ENCODE data around the gene RAP1GAP2. TPM values are rescaled to one million over a fixed set of nuclear protein-coding genes. Genes with fewer than 3 reads are reported as not detected.
"Not testable (repeated sequence)": the region's sequence is repeated elsewhere in the genome, so short reads cannot be mapped to it uniquely, and the experiment has no call there.

The RAP1GAP2 gene
- total and polyA plus RNA-seq, 7 experiments from 2014 or later, result 0.54 to 95.6 (median 2.6) TPM

- peak; percentile 1 for ATAC-seq
These were observed 17.8 kb downstream of the RAP1GAP2 start for GRCh38 chr17:2814049-2814448.

DNA sequence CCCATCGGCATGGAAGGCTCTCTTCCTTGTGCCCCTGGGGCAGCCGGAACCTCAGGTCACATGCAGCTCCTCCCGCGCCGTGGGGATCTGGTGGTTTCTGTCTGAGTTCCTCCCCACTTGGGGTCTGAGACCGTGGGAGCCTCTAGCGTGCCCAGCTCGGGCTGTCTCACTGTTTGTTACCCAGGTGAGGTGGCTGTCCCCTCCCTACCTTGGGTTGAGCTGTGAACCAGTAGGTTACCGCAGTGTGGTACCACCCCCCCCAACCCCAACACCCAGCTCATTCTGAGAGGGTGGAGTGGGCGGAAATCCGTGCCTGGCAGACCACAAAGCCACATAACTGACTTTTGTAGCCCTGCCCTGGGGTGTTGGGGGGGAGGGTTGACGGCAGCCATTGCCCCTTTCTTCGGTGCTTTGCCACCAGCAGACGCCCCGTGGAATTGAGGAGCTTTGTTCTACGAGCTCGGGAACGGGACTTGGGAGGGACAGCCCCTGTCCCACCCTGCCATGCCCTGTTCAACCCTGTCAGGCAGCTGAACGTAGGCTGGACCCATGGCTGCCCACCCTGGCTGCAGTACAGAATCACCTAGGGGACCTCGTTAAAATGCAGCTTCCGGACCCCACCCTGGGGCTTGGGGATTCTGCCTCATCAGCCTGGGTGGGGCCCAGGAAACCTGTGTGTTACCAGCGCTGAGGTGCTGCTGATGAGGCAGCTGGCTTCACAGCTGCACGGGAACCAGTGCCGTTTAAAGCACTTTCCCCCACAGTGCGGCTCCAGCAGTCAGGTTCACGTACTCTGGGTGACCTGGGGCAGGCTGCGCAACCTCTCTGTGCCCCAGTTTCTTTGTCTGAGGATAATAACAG, 18.5 kb downstream of the RAP1GAP2 start:
- intact Hi-C loops (cut with micrococcal nuclease), result loop anchor here (1.0 to 10.0 kb wide), 7 partner anchors 14 to 221 kb away; partner anchors contain the start of genes PAFAH1B1 (in 2 of the 2), RAP1GAP2 (in 2 of the 2) and CLUH (in 1 of the 2)
- Histone ChIP-seq H3K4me1 (ENCODE audit: control insufficient read depth in 2 of 2, insufficient read depth in 2 of 2, low read length in 2 of 2) (peaks cover 20 to 21% of the 10 kb centered on the region in 2 donors), H3K4me3 (ENCODE audit: low read length) (peak overlapping the region; percentile 66), H3K36me3 (ENCODE audit: control insufficient read depth in 2 of 3, insufficient read depth in 3 of 3, low read length in 3 of 3) (no peaks in the 10 kb centered on the region), H3K9me3 (ENCODE audit: control insufficient read depth in 2 of 3, low read length in 3 of 3) (no peaks in the 10 kb centered on the region), H3K27ac (ENCODE audit: low read depth, low read length) (peak overlapping the region; percentile 52), H3K27me3 (ENCODE audit: control insufficient read depth in 2 of 2, insufficient read depth in 2 of 2, low read length in 2 of 2) (no peaks in the 10 kb centered on the region)
- H3K4me1 Mint-ChIP-seq, result peaks cover 4 to 41% (median 35%) of the 10 kb centered on the region in 7 donors
- DNase-seq (peak; percentile 68 to 98 (median 98)), ATAC-seq (peak; percentile 91)
- H3K36me3 Mint-ChIP-seq, result no peaks in the 10 kb centered on the region
- peak overlapping the region; percentile 34 to 95 (median 88) for H3K27ac Mint-ChIP-seq
- POLR2A ChIA-PET, result interaction anchor here (0.9 to 3.2 kb wide), 13 partner anchors 9 to 822 kb away, joined by 3 to 28 read pairs (median 6); partner anchors contain the start of genes CTNS, RAP1GAP2 and SHPK
- no peaks in the 10 kb centered on the region for H3K9me3 Mint-ChIP-seq
- peaks cover 0 to 34% (median 0%) of the 10 kb centered on the region in 5 donors for H3K27me3 Mint-ChIP-seq
- peak overlapping the region; percentile 56 to 84 (median 76) for H3K4me3 Mint-ChIP-seq
- CTCF ChIA-PET, result interaction anchor here (0.6 to 2.0 kb wide), 14 partner anchors 11 to 230 kb away, joined by 3 to 16 read pairs (median 5); partner anchors contain the start of gene RAP1GAP2

More at GRCh38 chr17:2814049-2814448, 17.8 kb downstream of the RAP1GAP2 start:
- DNase-seq, result no peak
- CTCF ChIA-PET, result interaction anchor here (0.6 to 2.0 kb wide), 14 partner anchors 10 to 230 kb away, joined by 3 to 16 read pairs (median 5); partner anchors contain the start of gene RAP1GAP2
- Histone ChIP-seq H3K36me3 (ENCODE audit: control insufficient read depth in 2 of 3, insufficient read depth in 3 of 3, low read length in 3 of 3) (peaks cover 0 to 6% (median 0%) of the 10 kb centered on the region in 3 experiments), H3K27me3 (ENCODE audit: control insufficient read depth in 2 of 2, insufficient read depth in 2 of 2, low read length in 2 of 2) (no peaks in the 10 kb centered on the region), H3K4me3 (ENCODE audit: low read length) (peak overlapping the region; percentile 57), H3K27ac (ENCODE audit: low read depth, low read length) (no peak overlapping the region), H3K4me1 (ENCODE audit: control insufficient read depth in 2 of 2, insufficient read depth in 2 of 2, low read length in 2 of 2) (peaks cover 20 to 21% of the 10 kb centered on the region in 2 donors), H3K9me3 (ENCODE audit: control insufficient read depth in 2 of 3, low read length in 3 of 3) (no peaks in the 10 kb centered on the region)
- peak overlapping the region; percentile 51 to 84 (median 74) for H3K4me3 Mint-ChIP-seq
- H3K27me3 Mint-ChIP-seq, result peaks cover 0 to 28% (median 0%) of the 10 kb centered on the region in 5 donors
- peak overlapping the region; percentile 34 to 95 (median 88) for H3K27ac Mint-ChIP-seq
- no peaks in the 10 kb centered on the region for H3K9me3 Mint-ChIP-seq
- H3K36me3 Mint-ChIP-seq, result no peaks in the 10 kb centered on the region
- intact Hi-C loops (cut with micrococcal nuclease), result loop anchor here (1.0 to 10.0 kb wide), 7 partner anchors 14 to 221 kb away; partner anchors contain the start of genes PAFAH1B1 (in 2 of the 2), RAP1GAP2 (in 2 of the 2) and CLUH (in 1 of the 2)
- H3K4me1 Mint-ChIP-seq, result peaks cover 4 to 39% (median 34%) of the 10 kb centered on the region in 7 donors
- POLR2A ChIA-PET, result interaction anchor here (0.9 to 3.2 kb wide), 12 partner anchors 8 to 414 kb away, joined by 3 to 28 read pairs (median 7); partner anchors contain the start of gene RAP1GAP2

GRCh38 chr17:2815781-2816185, 19.5 kb downstream of the RAP1GAP2 start:
- H3K27ac Mint-ChIP-seq, result peak overlapping the region in 6 of 9 donors; percentile 32 to 64 (median 52)
- Histone ChIP-seq H3K4me1 (ENCODE audit: control insufficient read depth in 2 of 2, insufficient read depth in 2 of 2, low read length in 2 of 2) (peaks cover 21 to 24% of the 10 kb centered on the region in 2 donors), H3K9me3 (ENCODE audit: control insufficient read depth in 2 of 3, low read length in 3 of 3) (no peaks in the 10 kb centered on the region), H3K36me3 (ENCODE audit: control insufficient read depth in 2 of 3, insufficient read depth in 3 of 3, low read length in 3 of 3) (no peaks in the 10 kb centered on the region), H3K27me3 (ENCODE audit: control insufficient read depth in 2 of 2, insufficient read depth in 2 of 2, low read length in 2 of 2) (no peaks in the 10 kb centered on the region), H3K4me3 (ENCODE audit: low read length) (peak overlapping the region; percentile 16), H3K27ac (ENCODE audit: low read depth, low read length) (no peak overlapping the region)
- H3K9me3 Mint-ChIP-seq, result no peaks in the 10 kb centered on the region
- intact Hi-C loops (cut with micrococcal nuclease), result loop anchor here in 1 of 2 donors (2.0 to 10.0 kb wide), 2 partner anchors 33 to 221 kb away; partner anchors contain the start of gene PAFAH1B1
- ATAC-seq, result no peak
- peaks cover 0 to 37% (median 0%) of the 10 kb centered on the region in 5 donors for H3K27me3 Mint-ChIP-seq
- POLR2A ChIA-PET, result interaction anchor here (0.6 to 3.2 kb wide), 5 partner anchors 13 to 24 kb away, joined by 3 to 28 read pairs (median 12); partner anchors contain the start of gene RAP1GAP2
- H3K4me1 Mint-ChIP-seq, result peaks cover 4 to 40% (median 37%) of the 10 kb centered on the region in 7 donors
- no peaks in the 10 kb centered on the region for H3K36me3 Mint-ChIP-seq
- CTCF ChIA-PET, result interaction anchor here (1.8 to 2.0 kb wide), 2 partner anchors 9 to 21 kb away, joined by 5 to 11 read pairs; no protein-coding TSS in a partner anchor
- peak overlapping the region in 8 of 10 donors; percentile 13 to 64 (median 42) for H3K4me3 Mint-ChIP-seq
- no peak for DNase-seq

DNA sequence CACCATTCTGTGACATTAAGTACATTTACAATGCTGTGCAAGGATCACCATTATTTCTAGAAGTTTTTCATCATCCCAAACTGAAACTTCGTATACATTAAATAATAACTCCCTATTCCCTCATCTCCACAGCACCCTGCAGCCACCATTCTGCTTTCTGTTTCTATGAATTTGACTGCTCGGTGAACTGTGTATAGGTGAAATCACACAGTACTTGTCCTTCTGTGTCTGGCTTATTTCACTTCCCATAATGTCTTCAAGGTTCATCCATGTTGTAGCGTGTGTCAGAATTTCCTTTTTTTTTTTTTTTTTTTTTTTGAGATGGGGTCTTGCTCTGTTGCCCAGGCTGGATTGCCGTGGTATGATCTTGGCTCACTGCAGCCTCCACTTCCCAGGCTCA, 20.4 kb downstream of the RAP1GAP2 start:
- no peak for ATAC-seq
- no peaks in the 10 kb centered on the region for H3K36me3 Mint-ChIP-seq
- Histone ChIP-seq H3K4me1 (ENCODE audit: control insufficient read depth in 2 of 2, insufficient read depth in 2 of 2, low read length in 2 of 2) (peaks cover 21 to 24% of the 10 kb centered on the region in 2 donors), H3K36me3 (ENCODE audit: control insufficient read depth in 2 of 3, insufficient read depth in 3 of 3, low read length in 3 of 3) (peaks cover 0 to 1% (median 0%) of the 10 kb centered on the region in 3 experiments), H3K27me3 (ENCODE audit: control insufficient read depth in 2 of 2, insufficient read depth in 2 of 2, low read length in 2 of 2) (no peaks in the 10 kb centered on the region), H3K27ac (ENCODE audit: low read depth, low read length) (no peak overlapping the region), H3K9me3 (ENCODE audit: control insufficient read depth in 2 of 3, low read length in 3 of 3) (no peaks in the 10 kb centered on the region), H3K4me3 (ENCODE audit: low read length) (no peak overlapping the region)
- H3K4me1 Mint-ChIP-seq, result peaks cover 4 to 39% (median 31%) of the 10 kb centered on the region in 7 donors
- CTCF ChIA-PET, result no interaction called here
- H3K27ac Mint-ChIP-seq, result no peak overlapping the region
- no peaks in the 10 kb centered on the region for H3K9me3 Mint-ChIP-seq
- intact Hi-C loops (cut with micrococcal nuclease), result loop anchor here in 1 of 2 donors (10.0 kb wide), 1 partner anchor 222 kb away; the partner anchor contains the start of gene PAFAH1B1
- H3K4me3 Mint-ChIP-seq, result no peak overlapping the region
- H3K27me3 Mint-ChIP-seq, result peaks cover 0 to 34% (median 0%) of the 10 kb centered on the region in 5 donors
- DNase-seq, result no peak
- POLR2A ChIA-PET, result interaction anchor here (1.2 to 3.2 kb wide), 2 partner anchors 20 to 24 kb away, joined by 3 to 24 read pairs; partner anchors contain the start of gene RAP1GAP2

- H3K4me3 ChIP-seq (ENCODE audit: low read length); POLR2A ChIA-PET; DNase-seq; H3K27ac ChIP-seq (ENCODE audit: low read depth, low read length); CTCF ChIA-PET; H3K27ac Mint-ChIP-seq; H3K9me3 ChIP-seq (ENCODE audit: control insufficient read depth in 2 of 3, low read length in 3 of 3); H3K36me3 ChIP-seq (ENCODE audit: control insufficient read depth in 2 of 3, insufficient read depth in 3 of 3, low read length in 3 of 3); H3K36me3 Mint-ChIP-seq; H3K27me3 ChIP-seq (ENCODE audit: control insufficient read depth in 2 of 2, insufficient read depth in 2 of 2, low read length in 2 of 2); ATAC-seq; H3K9me3 Mint-ChIP-seq: not testable (repeated sequence)
- Mint-ChIP-seq H3K4me1 (peaks cover 9 to 23% (median 19%) of the 10 kb centered on the region in 7 donors), H3K4me3 (peak overlapping the region in 1 of 10 donors; percentile 59), H3K27me3 (peaks cover 0 to 18% (median 3%) of the 10 kb centered on the region in 5 donors)
- intact Hi-C loops (cut with micrococcal nuclease), result loop anchor here in 1 of 2 donors (10.0 kb wide), 1 partner anchor 224 kb away; the partner anchor contains the start of gene PAFAH1B1
- peaks cover 14 to 16% of the 10 kb centered on the region in 2 donors for H3K4me1 ChIP-seq (ENCODE audit: control insufficient read depth in 2 of 2, insufficient read depth in 2 of 2, low read length in 2 of 2)
These were observed 23.1 kb downstream of the RAP1GAP2 start for GRCh38 chr17:2819294-2819693.
